Measurements from ENCODE around the gene VPS33B.
A peak's percentile ranks its signal among the peaks of the same experiment; 100 is the strongest.
"Not testable (repeated sequence)": the region's sequence is repeated elsewhere in the genome, so short reads cannot be mapped to it uniquely, and the experiment has no call there.

Gene VPS33B

DNA sequence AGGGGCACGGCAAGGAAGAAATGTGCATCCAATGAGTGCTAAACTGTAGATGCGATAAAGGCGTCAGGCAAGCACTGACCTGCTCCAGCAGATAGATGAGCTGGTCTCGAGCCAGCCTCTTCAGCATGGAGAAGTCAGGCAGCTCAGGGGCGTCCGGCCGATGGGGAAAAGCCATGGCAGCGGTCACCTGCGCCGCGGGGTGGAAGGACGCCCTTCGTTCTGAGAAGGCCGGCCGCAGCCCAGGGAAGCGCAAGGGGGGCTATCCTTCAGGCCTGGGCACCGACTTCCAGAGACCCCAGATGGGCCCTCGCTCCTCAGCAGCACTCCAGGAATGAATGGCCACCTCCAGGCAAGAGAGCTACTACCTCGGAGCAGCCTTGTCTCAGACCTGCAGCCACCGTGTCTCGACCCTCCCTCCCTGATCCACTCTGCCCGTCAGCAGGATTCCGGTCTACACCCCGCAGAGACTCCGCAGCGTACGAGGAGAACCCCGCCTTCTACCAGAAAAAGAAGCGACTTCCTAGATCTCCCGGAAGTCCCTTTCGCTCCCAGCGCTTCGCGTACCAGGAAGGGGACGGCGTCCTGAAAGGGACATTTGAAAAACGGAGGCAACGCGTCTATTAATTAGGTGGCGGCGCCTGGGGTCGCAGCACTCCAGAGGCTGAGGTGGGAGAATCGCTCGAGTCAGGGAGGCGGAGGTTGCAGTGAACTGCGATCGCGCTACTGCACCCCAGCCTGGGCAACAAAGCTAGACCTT lies at the start of gene VPS33B:
VPS33B (minus strand) TSS at position 520 of the 757 bp plus-strand sequence; CDS start at position 175, 345 bp downstream.
- DNase-seq, result peak; percentile 73

GRCh38 chr15:91072161-91072560 lies 49.8 kb upstream of the VPS33B start:
- no peak for DNase-seq

DNA sequence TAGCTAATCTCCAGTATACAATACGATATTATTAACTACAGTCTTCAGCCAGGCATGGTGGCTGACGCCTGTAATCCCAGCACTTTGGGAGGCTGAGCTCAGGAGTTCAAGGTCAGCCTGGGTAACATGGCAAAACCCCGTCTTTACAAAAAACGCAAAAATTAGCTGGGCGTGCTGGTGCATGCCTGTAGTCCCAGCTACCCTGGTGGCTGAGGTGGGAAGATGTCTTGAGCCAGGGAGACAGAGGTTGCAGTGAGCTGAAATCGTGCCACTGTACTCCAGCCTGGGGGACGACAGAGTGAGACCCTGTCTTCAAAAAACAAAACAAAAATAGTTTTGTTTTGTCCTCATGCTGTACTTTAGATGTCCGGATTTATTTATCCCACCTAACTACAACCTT lies 48.5 kb upstream of the VPS33B start:
- DNase-seq, result no peak

GRCh38 chr15:91068966-91069365 lies 46.6 kb upstream of the VPS33B start:
- no peak for DNase-seq

- no peak for DNase-seq
These were observed 46.0 kb upstream of the VPS33B start for GRCh38 chr15:91068436-91068835.

- no peak for DNase-seq
These were observed 44.6 kb upstream of the VPS33B start for GRCh38 chr15:91067036-91067435.

GRCh38 chr15:91065505-91065904 lies 43.1 kb upstream of the VPS33B start:
- DNase-seq, result no peak

DNA sequence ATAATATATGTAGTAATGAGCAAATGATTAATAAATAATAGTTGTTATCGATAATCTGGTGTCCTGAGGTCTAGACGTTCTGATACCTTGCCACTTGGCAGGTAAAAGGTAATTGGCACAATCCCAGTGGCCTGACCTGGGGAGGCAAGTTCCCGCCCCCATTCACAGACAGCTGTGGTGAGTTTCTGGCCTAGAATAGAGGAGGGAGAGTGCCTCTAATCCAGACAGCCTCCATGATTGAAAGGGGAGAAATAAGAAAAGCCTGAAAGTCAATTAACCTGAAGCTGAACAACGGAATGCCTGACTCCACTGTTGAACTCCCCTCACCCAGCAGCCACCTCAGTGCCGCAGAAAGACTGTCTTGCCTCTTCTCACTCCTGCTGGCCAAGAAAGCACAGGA lies 39.6 kb upstream of the VPS33B start:
- DNase-seq, result no peak

DNA sequence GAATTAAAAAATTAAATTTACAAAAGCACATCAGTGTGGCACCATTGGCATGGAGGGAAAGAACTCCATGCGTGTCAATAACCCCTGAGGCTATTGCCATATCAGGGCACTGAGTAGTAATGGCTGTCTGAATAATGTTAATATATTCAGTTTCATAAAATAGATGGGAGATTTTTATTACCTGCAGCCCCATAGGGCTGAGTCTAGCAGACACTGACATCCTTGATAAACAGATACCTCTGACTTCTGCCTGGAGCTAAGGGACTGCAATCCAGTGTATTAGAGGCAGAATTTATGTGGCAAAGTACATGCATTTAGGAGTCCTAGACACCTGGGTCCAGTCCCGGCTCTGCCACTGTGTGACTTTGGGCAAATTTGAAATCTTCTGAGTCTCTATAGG lies 38.8 kb upstream of the VPS33B start:
- DNase-seq, result no peak

GRCh38 chr15:91055548-91056331 lies 33.3 kb upstream of the VPS33B start:
- DNase-seq, result peak; percentile 76

DNA sequence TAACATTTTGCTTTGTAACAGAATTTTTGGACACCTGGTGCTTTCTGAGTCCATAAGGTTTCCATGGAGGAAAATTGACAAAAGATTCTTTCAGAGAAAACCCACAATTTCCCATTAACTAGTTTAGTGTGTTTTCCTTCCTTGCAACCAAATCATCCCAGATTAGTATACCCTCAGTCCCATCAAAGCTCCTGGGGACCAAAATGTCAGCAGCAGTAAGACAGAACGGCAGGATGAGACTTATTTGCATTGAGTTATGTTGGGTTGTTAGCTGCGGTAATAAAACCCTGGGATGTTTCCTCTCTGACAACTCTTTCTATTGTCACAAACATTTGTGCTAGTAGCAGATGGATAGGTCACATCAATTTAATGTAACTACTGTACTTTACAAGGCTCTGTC lies 32.4 kb upstream of the VPS33B start:
- DNase-seq, result no peak

GRCh38 chr15:91051248-91051647 lies 28.9 kb upstream of the VPS33B start:
- no peak for DNase-seq

- DNase-seq, result no peak
These were observed 27.7 kb upstream of the VPS33B start for GRCh38 chr15:91050128-91050455.

GRCh38 chr15:91049378-91050127 lies 27.2 kb upstream of the VPS33B start:
- peak; percentile 38 for DNase-seq

- no peak for DNase-seq
These were observed 25.3 kb upstream of the VPS33B start for GRCh38 chr15:91047545-91048199.

- not testable (repeated sequence) for DNase-seq
These were observed 23.7 kb upstream of the VPS33B start for GRCh38 chr15:91046056-91046455.

DNA sequence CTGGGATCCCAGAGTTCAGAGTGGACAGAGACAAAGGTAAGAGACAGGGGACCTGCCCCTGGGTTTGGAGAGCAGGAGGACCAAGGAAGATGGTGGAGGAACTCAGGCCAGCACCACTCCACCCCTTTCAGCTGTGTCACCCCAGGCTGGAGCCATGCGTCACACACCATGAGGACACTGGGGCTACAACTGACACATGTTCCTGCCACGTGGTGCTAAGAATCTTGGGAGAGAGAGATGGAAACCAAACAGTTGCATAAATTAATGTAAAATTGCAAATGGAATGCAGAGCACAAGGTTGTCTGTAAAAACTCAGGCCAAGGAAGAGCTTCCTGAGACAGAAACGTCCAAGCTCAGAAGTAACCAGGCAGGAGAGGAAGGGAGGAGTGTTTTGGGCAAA lies 22.7 kb upstream of the VPS33B start:
- no peak for DNase-seq

DNA sequence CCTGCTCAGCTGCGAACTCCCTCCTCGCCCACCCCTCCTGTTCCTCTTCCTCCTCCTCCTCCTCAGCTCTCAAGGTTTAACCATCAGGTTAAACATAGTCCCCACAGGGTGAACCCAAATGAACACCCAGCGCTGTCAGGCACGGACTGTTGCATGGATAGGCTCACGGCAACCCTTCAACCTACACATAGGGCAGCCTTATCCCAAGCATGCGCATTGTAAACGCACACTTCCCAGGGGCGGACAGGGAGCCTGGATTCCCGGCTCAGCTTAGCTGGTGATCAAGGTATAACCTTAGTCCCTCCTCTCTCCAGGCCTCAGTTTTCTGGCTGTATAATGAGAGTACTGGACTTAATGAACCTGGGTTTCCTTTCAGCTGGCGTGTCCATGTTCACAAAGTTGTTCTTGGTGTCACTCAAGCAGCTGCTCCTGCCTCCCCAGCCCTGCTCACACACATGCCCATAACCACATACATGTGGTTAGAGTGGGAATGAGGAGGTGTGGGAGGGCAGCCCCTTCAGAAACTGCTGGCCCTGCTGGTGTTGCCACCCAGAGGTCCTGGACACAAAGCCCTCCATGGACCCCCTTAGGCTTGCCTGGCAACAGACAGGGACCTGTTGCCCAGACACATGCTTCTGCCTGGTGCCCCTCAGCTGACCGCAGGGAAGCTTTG lies 20.9 kb upstream of the VPS33B start:
- no peak for DNase-seq

DNA sequence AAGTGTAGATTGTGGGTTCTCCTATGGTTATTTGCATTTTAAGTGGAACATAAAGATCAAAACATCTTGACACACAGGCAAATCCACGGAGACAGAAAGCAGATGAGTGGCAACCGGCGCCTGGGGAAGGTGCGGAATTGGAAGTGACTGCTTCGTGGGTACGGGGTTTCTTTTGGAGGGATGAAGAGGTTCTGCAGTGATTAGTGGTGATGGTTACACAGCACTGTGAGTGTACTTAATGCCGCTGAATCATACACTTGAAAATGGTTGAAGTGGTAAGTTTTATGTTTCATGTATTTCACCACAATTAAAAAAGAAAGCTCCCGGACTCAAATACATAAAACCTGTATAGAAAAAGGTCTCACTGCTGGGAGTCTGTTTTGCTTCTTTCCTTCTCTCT lies 18.5 kb upstream of the VPS33B start:
- DNase-seq, result no peak

DNA sequence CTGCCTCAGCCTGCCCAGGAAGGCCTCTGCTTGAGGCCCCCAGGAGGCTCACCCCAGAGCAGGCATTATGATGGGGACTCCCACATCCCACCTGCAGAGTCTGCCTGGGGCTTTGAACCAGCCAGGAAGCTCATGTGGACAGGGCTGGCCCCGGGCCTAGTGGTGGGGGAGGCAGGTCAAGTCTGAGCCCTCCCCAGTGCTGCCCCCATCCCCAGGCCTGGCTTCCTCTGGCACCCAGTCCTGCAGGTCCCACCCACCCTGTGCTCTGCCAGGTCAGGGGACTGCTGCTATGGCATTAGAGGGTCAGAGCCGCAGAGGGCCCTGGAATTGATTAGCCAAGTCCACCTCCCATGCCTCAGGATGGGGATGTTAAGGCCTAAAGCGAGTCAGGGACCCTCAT lies 17.6 kb upstream of the VPS33B start:
- no peak for DNase-seq

DNA sequence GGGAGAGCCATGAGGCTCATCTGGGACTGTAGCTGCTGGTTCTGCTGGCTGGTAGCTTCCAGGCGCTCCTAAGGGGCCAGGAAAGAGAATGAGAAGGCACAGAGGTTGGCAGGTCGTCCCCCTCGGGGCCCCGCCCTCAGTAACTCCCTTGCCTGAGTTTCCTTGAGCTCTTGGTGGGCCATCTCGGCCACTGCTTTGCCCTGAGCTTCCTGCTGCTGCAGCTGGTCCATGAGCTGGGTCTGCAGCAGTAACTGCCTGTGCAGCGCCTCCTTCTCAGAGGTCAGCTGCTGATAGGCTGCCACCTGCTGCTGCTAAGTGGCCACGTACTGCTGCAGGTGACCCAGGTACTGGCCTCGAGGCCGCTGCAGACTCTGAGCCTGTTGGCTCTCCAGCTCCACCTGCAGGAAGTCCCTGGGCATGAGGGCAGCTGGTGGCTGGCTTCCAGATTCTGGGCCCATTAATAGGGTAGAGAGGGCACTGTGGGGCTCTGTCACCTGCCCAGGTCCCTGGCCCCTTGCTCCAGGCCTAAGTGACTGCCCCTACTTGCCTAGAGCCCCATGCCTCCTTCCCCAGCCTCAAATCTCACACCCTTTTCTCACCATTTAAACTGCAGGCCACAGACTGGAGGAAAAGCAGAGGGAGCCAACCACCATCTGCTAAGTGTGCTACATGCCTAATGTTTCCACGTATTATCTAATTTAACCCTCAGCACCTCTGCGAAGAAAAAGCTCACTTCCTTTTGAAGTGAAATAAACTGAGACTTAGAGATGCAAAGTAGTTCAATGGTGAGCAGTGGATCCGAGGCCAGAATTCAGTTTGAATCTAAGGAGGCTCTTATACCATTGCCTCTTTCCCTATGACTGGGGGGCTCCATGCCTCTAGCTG lies 10.8 kb upstream of the VPS33B start:
- DNase-seq, result peak; percentile 65

DNA sequence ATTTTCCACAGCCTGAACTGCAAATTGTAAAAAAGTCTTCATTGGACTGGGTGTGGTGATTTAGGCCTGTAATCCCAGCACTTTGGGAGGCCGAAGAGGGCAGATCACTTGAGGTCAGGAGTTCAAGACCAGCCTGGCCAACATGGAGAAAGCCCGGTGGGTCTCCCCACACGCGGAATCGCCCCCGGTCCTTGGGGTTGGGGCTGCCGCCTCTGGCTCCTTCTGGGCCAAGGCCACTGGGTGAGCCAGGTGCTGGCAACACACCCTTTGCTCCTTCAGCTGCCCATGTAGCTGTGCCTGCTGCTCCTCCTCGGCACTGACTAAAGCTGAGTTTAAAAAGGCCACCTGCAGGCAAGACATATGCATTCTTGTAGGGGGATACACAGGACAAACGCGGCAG lies 9.4 kb upstream of the VPS33B start:
- DNase-seq, result no peak

Measured in NCI-H1105 treated with DMSO at 0.1 percent for 48 hours (cell line).